GM20000 (cell line): ENCODE results near the gene CD40.

Source experiments
- DNase-seq: peaks from one replicate; pipeline ENCODE4 v3.0.0; 2012; ENCODE audit warnings: low spot score
- CTCF ChIP-seq: IDR thresholded peaks from 2 replicates; pipeline ENCODE4 v1.5.1; 2012; ENCODE audit warnings: mild to moderate bottlenecking, control low read depth; ENCODE audit errors: extremely low read depth, missing control alignments

Gene CD40

GRCh38 chr20:46133886-46134654 lies 16.0 kb downstream of the CD40 start:
- no peak for DNase-seq
- no peak for TF ChIP-seq CTCF

GRCh38 chr20:46134716-46135115 lies 16.6 kb downstream of the CD40 start:
- DNase-seq: no peak
- no peak for TF ChIP-seq CTCF

- TF ChIP-seq CTCF: no peak
- no peak for DNase-seq
Observed at GRCh38 chr20:46135856-46136633, 17.9 kb downstream of the CD40 start.

- no peak for DNase-seq
- TF ChIP-seq CTCF: no peak
Observed at GRCh38 chr20:46137816-46138215, 19.7 kb downstream of the CD40 start.

- TF ChIP-seq CTCF: no peak
- no peak for DNase-seq
Observed at GRCh38 chr20:46139266-46139889, 21.3 kb downstream of the CD40 start.

GRCh38 chr20:46139908-46140482 lies 21.9 kb downstream of the CD40 start:
- no peak for DNase-seq
- no peak for TF ChIP-seq CTCF
